ENCODE data around the gene CD300LD.
"Not testable (repeated sequence)": the region's sequence is repeated elsewhere in the genome, so short reads cannot be mapped to it uniquely, and the experiment has no call there.

CD300LD gene

DNA sequence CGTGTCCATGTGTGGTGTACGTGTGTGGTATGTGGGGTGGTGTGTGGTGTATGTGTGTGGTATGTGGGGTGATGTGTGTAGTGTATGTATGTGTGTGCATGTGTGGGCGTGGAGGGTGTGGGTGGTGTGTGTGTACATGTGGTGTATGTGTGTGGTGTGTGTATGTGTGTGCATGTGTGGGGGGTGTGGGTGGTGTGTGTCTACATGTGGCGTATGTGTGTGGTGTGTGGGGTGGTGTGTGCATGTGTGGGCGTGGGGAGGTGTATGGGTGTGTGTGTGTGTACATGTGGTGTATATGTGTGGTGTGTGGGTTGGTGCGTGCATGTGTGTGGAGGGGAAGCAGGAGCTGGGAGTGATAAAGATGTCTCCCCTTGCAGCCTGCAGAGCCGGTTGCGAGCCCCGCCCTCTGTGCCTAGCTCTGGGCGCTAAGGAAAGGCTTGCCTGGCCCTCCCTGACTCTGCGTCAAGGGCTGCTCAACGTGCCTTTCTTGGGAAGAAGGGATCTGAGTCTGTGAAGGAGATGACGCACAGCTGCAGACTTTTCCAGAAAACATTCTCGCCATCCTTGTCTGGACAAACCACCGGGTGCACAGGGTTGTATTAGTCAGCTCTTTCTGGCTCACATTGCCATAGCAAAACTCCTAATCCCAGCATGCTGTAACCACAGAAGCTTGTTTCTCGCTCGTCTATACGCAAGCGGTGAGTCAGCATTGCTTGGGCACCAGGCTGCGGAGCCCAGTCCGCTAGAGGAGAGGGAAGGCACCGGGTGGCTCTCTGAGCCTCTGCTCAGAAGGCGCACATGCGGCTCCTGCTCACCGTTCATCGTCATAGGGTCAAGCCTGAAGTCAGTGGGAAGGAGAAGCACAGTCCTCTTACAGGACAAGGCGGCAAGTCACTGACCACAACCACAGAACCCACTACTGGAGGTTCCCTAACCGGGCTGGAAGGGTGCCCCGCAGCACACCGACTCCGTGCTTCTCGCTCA is 22.8 kb downstream of the CD300LD start:
- DNase-seq = no peak

DNA sequence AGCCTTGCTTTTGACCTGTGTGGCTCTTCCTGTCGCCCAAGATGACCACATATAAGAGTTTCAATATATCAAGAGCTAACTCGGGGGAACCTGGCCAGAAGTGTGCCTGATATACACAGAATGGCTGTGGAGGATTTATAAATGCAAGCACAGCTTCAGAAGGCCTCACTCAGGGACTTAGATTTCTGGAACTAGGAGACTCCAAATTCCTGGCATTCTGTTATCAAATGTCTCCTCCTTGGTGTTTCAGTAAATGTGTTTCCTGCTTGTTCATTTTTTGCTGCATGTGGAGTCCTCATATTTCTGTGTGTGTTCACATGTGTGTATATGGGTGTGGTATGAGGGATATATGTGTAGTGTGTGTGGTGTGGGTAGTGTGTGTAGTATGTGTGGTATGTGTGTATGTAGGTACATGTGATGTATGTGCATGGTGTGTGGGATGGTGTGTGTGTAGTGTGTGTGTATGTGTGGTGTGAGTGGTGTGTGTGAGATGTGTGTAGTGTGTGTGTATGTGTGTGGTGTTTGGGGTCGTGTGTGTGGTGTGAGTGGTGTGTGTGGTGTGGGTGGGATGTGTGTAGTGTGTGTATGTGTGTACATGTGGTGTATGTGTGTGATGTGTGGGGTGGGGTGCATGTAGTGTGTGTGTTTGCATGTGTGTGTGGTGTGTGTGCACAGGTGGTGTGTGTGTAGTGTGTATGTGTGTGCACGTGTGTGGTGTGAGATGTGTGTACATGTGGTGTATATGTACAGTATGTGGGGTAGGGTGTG is 23.8 kb downstream of the CD300LD start:
- no peak for DNase-seq

DNA sequence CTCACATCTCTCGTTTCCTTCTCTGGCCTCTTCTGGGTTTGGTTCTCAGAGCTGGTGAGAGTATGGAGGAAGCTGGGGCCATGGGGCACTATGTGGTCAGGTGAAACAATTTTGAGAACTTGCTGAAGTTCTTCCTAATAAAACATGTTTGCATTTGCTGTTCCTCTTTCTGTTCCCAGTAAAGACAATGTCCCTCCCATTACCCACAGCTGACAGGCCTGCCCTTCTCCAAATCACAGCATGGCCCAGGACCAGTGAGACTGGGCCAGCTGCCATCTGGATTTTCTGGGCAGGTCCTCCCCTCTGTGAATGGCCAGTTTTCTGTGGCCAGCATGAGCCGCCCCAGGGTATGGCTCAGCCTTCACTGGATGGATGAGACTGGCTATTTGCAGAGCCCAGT is 24.7 kb downstream of the CD300LD start, which contains the start of gene CD300H:
Gene CD300H (minus strand): TSS at position 113 of the 400 bp plus-strand sequence.
- DNase-seq = no peak

DNA sequence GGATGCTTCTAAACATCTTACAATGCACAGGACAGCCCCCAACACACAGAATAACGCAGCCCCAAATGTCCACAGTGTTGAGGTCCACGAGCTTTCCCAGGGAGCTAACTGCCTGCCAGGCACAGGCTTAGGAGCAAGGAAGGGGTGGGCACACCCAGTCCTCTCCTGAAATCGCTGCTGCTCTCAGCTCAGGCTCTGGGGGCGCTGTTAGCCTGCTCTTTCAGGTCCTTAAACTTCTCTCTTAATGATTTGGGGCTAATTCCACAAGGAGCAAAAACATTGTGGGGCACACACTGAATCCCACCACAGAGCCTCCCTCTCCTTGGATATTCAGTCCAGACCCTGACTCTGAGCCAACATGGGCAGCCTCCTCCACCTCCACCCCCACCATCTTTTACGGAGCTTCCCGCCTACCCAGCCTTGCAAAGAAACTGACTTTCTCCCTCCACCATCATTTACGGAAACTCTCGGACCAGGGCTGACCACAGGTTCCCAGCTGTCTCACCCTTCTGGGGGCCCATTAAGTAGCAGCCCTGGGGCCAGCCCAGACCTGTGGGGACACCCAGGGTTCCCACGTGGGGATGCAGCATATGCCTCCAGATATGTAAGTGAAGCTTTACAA is 25.8 kb downstream of the CD300LD start:
- DNase-seq = no peak

DNA sequence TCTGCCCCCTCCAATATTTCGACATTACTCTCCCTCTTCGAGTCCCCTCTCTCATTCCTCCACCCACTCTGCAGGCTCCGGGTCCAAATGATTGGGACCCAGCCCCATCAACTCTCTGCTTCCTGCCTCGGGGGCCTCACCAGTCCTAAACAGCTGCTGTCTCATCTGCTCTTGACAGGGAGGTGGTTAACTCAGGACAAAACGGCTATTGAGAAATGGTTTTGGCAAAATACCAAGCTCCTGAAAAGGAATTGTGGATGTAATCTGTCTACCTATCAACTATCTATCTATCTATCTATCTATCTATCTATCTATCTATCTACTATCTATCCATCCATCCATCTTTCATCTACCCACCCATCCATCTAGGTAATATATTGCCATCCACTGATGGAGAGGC is 27.0 kb downstream of the CD300LD start:
- peak; percentile 2 for DNase-seq

DNA sequence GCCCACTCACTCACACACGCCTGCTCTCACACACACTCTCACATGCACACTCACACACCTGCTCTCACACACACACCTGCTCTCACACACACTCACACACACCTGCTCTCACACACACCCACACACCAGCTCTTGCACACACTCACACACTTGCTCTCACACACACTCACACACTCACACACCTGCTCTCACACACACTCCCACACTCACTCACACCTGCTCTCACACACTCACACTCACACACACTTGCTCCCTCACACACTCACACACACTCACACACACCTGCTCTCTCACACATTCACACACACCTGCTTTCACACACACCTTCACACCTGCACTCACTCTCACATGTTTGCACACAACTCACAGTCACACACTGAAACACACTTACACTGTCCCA is 28.7 kb downstream of the CD300LD start:
- DNase-seq = no peak

DNA sequence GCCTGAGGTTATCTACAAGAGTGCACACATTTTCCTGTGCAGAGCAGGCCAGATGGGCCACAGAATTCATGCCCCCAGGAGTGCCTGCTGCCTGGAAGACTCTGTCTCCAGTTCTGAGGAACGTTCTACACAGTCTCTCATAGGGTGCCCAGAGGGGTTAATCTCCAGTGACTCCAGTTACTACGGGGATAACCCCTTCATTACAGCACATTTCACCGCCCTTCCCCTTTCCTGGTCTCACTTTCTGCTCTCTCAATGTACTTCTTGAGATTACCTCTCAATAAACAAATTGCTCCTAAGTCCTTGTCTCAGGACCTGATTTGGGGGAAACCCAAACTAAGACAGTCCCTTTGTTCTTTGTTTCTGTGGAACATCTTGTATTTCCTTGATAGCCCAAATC is 30.5 kb downstream of the CD300LD start:
- no peak for DNase-seq

DNA sequence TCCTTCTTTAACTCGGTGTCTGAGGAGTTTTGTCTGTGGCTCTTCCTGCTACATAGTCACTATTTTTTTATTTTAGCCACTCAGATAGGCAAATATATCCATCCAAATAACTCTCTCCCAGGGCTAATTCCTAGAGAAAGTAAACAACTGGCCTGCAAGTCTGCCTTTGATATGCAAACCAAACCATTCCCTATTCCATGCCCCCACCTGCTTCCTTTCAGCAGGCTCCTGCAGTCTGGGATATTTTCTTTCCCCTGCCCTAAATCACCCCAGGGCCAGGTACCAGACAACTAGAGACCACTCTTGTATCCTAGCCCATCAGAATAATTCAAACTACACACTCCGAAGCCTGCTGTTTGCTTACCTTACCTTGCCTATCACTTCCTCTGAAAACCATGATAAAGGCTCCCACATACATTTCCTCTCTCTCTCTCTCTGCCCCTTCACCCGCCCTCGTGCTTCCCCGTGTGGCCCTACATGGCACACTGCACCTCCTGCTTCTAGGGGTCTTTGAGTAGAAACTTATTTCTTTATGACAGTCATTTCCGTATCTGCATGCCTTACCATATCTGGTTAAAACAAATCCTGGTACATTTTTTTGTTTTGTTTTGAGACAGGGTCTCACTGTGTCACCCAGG is 33.1 kb downstream of the CD300LD start:
- DNase-seq = no peak

DNA sequence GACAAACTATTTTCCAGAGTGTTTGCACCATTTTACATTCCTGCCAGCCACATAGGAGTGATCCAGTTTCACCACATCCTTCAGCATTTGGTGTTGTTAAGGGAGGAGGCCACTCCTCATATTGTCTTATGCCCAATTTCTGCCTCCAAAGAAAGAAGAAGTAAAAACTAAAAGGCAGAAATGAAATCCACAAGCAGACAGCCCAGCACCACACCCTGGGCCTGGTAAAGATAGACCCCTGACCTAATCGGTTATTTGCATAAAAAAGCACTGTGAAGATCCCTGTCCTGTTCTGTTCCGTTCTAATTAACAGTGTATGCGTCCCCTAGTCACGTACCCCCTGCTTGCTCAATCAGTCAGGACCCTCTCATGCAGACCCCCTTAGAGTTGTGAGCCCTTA is 33.7 kb downstream of the CD300LD start:
- not testable (repeated sequence) for DNase-seq

DNA sequence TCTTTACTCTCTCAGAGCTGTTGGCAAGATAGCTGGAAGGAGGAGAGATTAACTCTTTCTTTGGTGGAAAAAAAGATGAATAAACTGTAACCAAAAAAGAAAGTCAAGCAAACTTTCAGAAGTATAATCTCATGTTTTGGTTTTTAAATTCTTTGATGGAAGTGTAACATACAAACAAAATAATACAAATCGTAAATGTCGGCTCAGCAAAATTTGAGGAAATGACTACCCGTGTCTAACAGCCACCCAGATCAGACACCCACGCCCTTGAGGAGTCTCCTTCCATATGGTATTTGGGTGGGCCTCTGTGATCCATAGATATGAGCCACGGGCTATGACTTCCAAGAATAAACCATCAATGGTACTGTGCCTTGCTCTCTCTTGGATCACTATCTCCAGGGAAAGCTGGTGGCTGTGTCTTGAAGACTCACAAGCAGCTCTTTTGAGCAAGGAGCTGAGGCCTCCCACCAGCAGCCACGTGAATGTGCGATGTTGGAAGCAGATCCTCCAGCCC is 36.6 kb downstream of the CD300LD start:
- no peak for DNase-seq

DNA sequence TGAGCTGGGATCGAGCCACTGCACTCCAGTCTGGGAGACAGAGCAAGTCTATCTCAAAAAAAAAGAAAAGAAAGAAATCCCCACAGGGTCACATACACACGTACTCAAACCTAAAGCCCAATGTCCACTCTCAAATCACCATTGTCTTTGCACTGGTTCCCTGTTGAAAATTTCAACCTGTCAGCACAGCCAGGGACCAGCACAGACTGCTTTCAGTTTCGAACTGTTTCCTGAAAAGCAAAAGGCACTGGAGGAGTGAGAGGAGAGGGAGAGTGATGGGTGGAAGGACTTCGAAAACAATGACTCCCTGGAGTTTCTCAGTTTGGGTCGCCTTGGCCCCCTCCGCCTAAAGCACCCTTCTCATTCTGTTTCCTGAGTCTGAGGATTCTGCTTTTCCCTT is 37.2 kb downstream of the CD300LD start:
- DNase-seq = no peak

DNA sequence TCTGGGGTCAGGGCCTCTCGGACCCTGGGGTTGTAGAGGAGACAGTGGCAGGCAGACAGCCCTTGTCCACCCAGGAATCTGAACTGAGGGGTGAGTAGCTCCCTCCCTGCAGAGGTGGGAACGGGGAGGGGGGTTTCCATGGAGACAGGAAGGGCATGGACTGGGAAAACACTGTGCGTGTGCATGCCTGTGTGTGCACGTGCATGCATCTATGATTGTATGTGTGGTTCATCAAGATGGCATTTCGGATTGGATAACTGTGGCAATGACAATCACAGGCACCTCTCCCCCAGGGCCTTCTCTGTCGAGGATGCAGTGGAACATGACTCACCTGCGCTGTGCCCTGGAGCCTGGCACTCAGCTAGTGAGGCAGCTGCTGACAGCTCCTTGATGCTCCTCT is 40.0 kb downstream of the CD300LD start:
- DNase-seq = no peak

DNA sequence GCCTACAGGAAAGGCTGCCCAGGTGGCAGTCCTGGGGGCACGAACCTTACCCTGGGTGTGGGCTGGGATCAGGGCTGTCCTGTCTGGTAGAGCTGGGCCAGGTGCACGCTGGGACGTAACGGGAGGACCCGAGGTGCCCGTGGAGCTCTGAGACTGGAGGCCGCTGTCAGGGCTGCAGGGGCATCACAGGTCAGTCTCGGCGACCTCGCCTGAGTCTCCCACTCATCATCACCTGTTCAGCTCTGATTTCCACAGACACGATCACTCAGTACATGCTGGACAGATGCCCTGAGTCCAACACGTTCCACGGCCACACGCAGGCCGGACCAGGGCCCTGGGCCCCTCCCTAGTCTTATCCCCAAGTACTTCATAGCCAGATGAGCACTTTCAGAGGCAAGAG is 41.5 kb downstream of the CD300LD start:
- no peak for DNase-seq

DNA sequence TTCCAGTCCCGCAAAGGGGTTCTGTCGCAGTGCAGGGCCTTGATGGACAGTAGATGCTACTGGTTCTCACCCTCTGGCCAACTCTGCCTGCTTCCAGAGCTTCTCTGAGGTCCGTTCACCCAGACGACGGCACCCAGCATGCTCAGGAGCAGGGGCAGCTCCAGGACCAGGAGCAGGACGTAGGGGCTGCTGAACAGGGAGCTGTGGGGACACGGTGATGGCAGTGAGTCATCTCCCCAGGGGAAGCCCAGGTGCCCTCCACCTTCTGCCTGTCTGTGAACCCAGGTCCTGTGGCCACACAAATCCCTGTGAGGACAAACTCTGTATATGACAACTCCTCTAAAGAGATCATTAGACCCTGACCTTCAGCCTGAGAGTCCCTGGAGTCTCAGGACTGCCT is 42.7 kb downstream of the CD300LD start:
- no peak for DNase-seq

DNA sequence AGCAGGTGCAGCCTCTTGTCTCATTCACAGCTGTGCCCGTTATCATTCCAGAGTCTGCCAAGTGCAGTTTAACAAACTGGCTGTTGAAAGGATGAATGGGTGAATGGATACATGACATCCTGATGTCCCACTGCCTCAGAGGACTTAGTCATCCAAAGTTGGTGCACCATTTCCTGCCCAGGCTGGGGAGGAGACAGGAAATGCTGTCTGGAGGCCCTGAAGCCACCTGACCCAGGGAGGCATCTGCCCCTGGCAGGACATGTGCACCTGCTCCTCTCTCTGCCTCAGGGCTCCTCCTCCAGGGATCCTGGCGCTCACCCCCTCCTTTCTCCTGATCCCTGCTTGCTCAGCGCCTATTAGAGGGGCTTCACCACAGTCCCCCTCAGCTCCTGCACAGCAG is 44.3 kb downstream of the CD300LD start:
- DNase-seq = peak; percentile 23

DNA sequence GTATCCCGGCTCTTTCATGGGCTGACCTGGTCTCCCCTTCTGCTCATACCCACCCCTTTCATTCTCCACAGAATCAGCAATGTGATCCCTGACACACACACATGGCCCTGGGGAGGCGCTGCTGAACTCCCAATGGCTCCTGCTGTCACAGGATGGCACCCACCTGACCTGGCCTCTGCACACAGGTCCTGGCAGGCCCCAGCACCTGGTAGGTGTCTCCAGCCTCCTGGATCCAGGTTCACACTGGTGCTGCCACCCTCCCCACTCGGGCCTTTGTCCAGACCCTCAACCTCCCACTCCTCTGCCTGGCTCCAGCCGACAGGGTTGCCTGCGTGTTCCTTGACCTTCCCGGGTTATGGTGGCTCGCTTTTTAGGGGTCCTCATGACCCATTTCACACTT is 44.8 kb downstream of the CD300LD start:
- DNase-seq = no peak

DNA sequence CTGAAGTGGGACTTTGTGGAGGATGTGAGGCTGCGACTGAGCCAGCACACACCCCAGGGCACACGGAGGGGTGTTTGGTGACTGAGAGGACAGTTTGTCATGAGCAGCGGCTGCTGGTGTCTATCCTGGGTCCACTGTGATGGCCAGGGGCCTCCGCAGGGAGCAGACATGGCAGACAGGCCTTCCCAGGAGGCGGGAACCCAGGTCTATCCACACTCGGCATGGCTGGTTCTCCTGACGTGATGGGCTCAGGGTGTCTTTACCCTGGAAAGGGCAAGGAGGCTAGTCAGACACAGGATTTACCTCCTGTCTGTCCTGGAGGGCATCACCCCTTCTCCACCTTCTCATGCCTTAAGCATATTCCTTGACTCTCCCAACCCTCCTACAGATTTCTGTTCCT is 45.5 kb downstream of the CD300LD start:
- no peak for DNase-seq

DNA sequence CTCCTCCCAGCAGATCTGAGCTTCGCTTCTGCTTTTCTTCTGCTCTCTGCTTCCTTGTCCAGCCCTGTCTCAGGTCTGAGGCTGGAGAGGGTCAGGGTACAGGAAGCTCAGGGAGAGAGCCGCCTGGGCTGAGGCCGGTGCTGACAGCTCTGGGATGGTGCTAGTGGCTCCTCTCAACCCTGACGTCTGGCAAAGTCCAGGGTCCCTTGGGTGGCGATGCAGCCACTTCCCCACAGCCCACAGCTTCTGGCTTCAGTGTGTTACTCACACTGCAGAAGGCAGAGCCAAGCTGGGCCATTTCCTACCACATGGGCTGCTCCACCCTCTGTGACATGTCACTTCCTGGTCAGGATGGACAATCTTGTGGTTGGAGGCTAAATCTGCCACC is 46.2 kb downstream of the CD300LD start, which contains the start of gene CD300C:
Gene CD300C (minus strand): TSS at position 273 of the 388 bp plus-strand sequence. CDS start 333 bp downstream, outside the sequence.
- DNase-seq = no peak

DNA sequence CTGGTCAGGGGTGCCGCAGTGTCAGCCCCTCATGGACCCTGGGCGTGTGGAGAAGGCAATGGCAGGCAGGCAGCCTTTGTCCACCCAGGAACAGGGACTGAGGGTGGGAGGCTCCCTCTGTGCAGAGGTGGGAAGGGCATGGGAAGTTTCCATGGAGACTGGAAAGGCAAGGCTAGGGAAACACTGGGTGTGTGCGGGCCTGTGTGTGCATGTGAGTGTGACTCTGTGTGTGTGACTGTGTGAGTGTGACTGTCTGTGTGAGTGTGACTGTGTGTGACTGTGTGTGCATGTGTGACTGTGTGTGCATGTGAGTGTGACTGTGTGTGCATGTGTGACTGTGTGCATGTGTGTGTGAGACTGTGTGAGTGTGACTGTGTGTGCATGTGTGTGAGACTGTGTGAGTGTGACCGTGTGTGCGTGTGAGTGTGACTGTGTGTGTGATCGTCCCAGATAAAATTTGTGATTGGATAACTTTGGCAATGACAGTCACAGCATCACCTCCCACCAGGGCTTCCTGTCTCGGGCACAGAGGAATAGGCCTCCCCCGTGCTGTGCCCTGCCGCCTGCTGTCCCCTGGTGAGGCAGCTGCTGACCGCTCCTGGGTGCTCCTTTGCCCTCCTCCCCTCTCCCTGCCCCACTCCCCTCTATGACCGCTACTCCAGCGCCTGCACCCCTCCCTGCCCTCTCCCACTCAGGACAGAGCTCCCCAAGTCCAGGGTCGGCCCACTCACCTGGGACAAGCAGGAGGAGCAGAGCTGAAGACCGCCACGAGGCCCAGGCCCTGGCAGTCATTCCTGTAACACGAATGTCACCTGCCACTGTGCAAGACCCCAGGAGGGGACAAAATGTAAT is 46.9 kb downstream of the CD300LD start:
- no peak for DNase-seq

DNA sequence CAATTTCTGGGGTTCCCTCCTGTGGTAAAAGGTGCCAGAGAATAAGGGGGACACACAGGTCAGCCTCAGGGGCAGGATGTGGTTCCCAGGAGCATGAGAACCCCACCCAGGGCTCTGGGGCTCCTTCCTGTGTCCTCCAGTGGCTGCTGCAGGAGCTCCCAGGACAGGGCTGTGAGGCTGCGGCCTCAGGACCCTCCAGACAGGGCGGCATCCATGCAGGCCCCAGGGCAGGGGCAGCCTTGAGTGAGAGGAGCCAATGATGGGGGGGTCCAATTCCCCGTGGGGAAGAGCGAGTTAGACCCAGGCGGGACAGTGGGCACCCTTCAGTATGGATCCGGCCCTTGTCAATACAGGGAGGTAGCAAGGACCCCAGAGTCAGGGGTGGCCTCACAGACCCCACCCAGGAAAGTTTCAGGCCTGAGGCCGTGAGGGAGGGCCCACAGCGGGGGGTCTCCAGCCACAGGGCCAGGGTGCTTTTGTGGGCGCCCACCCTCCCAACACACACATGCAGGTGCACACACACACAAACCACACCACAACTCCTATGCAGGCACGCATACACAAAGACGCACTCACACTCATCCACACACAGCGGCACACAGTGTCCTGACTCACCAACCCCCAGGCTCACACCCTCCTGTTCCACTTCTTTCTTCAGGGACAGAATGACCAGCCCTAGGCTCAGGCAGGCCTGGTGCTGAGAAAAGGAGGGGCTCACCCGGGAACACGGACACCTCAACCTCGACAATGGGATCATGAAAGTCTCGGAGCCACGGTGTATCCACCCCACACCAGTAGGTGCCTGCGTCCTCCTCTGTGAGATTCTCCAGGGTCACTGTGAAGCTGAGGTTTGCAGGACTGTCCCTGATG is 48.0 kb downstream of the CD300LD start:
- no peak for DNase-seq

DNA sequence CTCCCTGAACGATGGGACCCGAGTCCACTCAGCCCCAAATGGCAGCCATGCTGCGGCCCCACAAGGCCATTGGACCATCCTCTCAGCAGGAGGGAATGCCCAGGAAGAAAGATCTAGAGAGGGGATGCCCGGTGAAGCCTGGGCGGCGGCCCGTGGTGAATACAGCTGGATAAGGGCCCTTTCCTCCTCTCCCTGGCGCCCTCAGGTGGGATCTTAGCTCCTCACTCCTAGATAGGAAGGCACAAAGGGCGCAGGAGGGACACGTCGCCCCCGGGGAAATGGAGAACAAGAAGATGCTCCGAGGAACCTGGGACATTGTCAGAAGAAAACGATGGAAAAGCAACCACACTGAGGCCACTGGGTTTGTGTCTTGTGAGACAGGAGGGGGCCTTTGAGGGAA is 48.7 kb downstream of the CD300LD start:
- DNase-seq = no peak
